HL-60/S4 treated with retinoic acid at 250 ng/mL for 4 days and 3 days (cell line): ENCODE data around the gene CCDC116.

ENCODE experiments used
- in situ Hi-C: fragments of 300-500 bp; cut with MboI; formaldehyde crosslinking; loops from 2 replicates; pipeline ENCODE4 v1.7.0; 2022; ENCODE audit warnings: low sequenced_read_pairs

The CCDC116 gene

DNA sequence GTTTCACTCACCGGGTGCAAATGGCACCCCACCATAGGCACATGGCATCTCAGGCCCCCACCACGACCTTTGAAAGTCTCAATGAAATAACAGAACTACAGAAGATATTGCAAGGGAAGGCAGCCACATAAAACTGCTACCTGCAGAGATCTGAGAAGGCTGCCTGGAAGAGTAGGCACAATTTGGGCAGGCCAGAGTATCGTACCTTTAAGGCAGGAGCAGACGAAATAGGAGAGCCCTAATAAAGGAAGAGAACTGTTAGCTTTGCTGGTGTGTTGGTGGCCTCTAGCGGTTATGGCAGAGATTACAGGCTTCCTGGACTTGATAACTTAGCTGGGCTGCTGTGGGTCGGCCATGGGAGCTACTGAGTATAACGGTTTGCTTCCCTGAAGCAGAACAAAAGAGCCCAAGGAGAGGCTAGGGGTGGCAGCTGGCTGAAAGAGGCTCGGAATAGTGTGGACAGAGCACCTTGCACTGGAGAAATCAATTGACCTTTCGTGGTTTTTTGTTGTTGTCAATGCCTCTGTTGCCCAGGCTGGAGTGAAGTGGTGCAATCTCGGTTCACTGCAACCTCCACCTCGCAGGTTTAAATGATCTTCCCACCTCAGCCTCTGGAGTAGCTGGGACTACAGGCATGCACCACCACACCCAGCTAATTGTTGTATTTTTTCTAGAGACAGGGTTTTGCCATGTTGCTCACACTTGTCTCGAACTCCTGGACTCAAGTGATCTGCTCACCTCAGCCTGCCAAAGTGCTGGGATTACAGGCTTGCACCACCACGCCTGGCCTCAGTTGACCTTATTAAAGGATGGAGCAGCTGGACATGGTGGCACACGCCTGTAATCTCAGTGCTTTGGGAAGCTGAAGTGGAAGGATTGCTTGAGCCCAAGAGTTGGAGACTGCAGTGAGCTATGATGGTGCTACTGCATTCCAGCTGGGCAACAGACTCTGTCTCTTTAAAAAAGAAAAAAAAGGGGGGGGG, 14.3 kb downstream of the CCDC116 start:
- in situ Hi-C loops = loop anchor here (25.0 kb wide), 1 partner anchor 660 kb away; the partner anchor contains the start of gene LZTR1

DNA sequence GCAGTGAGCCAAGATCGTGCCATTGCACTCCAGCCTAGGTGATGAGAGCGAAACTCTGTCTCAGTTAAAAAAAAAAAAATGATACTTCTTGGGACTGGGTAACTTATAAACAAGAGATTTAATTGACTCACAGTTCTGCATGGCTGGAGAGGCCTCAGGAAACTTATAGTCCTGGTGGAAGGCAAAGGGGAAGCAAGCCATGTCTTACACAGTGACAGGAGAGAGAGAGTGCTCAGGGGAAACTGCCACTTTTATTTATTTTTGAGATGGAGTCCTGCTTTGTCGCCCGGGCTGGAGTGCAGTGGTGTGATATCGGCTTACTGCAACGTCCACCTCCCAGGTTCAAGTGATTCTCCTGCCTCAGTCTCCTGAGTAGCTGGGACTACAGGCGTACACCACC, 17.7 kb downstream of the CCDC116 start:
- in situ Hi-C loops = loop anchor here (25.0 kb wide), 2 partner anchors 563 to 763 kb away; no protein-coding TSS in a partner anchor

DNA sequence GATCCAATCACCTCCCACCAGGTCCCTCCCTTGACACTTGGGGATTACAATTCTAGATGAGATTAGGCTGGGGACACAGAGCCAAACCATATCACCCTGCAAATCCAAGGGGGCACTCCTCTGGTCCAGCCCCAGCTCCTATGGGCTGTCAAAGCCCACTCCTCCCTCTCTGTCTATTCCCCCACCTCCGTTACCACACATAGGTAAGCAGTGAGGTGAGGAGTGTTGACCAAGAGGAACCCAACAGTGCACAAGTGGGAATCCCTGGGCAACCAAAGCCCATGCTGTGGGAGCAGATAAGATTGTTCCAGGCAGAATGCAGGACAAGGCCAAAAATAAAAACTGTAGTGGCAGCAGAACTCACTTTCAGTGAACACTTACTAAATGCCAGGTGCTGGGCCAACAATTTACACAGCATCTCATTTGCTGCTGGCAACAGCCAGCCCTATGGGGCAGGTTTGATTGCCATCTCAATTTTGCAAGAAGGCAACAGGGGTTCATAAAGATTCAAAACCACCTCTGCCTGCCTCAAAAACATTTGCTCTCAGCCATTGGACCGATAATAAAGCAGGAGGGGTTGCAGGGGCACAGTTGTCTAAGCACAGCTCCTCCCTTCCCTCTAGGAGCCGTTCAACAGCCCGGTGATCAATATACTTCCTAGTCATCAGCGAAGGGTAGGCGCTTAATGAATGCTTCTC, 18.4 kb downstream of the CCDC116 start:
- in situ Hi-C loops = loop anchor here (25.0 kb wide), 2 partner anchors 564 to 764 kb away; no protein-coding TSS in a partner anchor

DNA sequence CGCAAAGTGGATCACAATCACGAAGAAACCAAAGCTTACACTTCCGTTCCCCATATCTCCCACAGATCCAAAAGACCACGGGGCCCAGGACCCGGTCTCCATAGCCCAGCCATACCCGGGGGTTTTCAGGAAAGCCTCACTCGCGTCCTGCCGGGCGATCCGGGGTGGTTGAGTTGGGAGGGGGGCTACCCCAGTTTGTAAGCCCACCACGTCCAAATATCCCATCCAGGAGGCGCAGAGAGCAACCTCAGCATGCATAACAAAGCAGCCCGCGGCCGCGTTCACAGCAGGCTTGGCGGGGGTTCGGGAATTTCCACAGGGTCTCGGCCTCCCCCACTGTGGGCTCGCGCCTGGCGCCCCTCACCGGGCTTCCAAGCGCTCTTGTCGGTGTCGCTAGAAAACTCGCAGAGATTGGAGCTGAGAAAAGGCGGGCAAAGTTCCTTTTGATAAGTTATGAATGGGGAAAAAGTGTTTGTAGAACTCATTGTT, 19.0 kb downstream of the CCDC116 start:
- in situ Hi-C loops = loop anchor here (25.0 kb wide), 2 partner anchors 564 to 764 kb away; no protein-coding TSS in a partner anchor

DNA sequence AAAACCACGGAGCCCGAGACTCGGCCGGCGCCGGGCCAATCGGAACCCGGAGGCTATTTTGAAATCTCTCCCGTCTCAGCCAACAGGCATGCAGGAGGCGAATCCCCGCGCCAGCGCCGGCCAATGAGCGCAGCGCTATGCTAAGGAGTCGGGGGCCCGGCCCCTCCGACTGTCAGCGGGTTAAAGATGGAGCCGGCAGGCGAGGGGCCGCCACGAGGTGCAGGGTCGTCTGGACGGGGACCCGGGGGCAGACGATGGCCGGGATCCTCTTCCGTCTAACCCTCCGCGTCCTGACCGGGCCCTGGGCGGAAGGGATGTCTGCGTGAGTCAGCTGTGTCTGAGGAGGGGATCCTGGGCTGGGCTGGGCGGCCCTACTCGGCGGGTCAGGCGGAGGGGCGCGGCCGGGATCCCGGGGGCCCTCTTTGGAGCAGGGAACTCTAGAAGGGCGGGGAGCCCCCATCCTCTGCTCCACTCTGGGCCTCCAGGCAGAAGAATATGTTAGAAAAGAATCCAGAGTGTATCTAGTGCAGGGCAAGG, 19.5 kb downstream of the CCDC116 start:
- in situ Hi-C loops = loop anchor here (25.0 kb wide), 2 partner anchors 565 to 765 kb away; no protein-coding TSS in a partner anchor

DNA sequence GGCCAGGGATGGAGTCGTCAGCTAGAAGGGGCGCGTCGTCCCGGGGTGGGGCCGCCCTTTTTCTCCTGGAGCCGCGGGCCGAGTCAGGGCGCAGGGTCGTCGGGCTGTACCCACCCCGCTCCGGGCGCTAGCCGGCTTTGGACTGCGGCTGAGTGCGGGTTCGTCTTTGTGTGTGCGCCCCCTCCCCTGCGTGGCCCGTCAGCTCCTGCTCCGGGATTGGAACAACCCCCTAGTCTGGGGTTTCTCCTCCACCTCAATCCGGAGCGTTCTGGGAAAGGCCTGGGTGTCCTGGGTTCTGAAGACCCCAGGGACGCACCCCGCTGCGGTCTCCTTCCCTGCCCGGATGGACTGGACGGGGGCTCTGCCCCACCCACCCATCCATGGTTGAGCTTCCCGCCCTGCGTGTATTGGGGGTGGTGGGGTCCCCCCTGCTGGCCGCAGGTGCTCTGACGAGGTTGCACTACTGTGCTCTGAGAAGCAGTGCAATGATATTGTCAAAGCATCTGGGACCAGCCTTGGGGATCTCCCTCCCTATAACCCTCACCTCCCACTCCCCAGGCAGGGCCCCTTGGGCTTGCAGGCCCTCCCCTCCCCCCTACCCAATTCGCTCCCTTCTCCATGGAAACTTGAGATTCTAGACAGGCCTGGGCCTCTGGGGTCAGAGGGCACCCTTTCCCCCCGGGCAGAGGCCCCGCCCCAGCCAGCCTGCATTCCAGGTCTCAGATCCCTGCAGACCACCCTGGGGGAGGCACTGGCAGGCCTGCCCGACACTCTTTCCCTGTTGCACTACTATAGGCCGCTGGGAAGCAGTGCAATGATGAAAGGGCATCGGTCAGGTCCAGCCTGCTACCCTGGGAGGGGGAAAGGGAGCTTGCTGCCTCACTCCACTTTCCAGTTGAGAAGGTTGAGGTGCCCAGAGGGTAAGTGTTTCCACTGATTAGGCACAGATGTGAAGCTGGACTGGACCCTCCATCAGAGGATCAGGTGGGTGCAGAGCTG, 20.3 kb downstream of the CCDC116 start:
- in situ Hi-C loops = loop anchor here (25.0 kb wide), 2 partner anchors 566 to 766 kb away; no protein-coding TSS in a partner anchor

DNA sequence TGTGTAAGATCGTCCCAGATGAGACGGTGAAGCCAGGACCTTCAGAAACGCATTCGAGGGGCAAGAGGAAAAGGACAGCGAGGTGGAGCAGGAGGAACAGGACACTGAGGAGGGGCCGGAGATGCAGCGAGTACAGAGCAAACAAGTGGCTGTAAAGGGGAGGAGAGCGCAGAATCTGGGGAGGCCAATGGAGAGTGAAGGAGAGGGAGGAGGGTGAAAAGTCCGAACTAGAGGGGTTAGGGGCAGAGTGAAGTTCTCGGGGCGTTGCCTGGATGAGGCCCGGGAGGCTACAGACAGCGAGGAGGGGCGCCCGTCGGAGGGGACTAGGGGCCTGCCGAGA, 24.4 kb downstream of the CCDC116 start:
- in situ Hi-C loops = loop anchor here (25.0 kb wide), 2 partner anchors 570 to 770 kb away; no protein-coding TSS in a partner anchor

DNA sequence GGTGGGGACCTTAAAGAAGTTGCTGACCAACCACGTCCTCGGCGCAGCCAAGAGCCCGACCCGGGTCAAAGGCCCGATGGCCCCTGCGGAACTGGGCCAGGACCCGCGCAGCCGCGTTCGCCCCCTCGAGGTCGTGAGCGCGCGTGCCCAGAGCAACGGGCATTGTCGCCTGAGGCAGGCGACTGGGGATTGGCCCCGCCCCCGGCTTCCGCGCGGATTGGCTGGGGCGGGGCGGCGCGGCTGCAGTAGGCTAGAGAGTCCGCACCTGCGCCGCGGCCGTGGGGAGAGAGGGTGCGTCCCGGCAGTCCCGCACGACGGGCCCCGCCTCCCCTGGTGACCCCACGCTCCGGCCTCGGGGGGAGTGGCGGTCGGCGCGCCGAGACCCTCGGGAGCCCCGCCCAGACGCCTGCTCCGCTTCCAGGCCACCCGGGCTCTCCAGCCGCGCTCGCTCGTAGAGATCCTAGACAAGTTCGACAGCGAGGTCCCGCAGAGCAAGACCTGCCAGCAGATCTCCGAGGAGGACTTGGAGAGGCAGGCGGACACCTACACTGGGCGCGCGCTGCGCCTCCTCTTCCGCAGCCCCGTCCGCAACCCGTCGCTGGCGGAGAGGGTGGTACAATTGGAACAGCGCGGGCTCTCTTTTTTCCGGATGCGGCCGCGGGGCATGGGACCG, 24.9 kb downstream of the CCDC116 start:
- in situ Hi-C loops = loop anchor here (25.0 kb wide), 2 partner anchors 570 to 770 kb away; no protein-coding TSS in a partner anchor

DNA sequence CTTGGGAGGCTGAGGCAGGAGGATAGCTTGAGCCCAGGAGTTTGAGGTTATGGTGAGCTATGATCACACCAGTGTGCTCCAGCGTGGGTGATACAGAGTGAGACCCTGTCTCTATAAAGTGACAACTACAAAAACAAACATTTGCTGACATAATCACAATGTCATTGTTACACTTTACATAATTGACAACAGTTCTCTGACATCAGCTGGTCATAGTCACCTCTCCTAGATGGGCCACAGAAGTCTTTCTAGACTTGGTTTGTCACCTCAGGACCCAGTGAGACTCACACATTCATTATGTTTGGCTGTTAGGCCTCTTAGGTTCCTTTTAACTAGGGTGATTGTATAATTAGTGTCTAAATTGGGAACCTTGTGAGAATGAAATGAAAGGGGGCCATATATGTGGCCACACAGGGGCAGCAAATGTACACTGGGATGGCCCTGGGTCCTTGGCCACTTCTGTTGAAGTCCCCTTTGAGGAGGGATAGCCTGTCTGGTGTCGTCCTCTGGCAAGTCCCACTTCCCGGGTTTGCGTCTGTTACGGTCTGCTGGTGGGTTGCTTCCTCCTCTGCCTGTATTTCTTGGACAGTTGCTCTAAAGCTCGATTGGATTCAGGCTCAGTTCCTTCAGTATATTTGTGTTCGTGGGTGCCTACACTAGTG, 27.4 kb downstream of the CCDC116 start:
- in situ Hi-C loops = loop anchor here (25.0 kb wide), 2 partner anchors 573 to 773 kb away; no protein-coding TSS in a partner anchor

DNA sequence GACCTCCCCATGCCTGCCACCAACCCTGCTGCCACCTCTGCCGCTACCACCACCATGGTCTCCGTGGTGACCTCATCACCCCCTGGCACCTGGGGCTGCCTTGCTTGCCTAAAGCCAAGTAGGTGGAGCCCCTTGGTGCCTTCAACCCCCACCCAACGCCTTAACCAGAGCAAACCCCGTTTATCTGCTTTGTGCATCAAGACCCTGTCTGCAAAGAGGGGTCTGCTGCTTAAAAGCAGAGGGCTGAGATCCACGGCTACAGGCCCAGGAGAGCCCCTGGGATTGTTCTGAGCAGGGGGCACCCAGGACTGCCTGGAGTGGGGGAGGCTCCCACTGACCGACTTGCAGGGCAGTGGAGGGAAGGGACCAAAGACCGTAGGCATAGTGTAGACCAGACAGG, 28.3 kb downstream of the CCDC116 start:
- in situ Hi-C loops = loop anchor here (25.0 kb wide), 2 partner anchors 574 to 774 kb away; no protein-coding TSS in a partner anchor

DNA sequence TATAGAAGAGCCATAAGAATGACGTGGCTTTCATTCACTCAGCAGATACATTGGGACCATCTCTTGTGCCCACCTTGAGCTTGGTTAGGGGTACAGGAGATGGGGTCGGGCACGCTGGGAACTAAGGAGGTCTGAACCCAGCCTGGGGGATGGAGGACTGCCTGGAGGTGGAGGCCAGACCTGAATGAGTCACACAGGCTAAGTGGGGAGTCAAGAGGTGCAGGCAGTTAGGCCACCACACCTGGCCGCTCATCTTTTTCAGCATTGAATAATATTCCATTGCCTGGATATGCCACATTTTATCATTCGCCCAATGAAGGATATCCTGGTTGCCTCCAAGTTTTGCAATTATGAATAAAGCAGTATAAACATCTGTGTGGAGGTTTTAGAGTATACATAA, 29.4 kb downstream of the CCDC116 start:
- in situ Hi-C loops = loop anchor here (25.0 kb wide), 2 partner anchors 575 to 775 kb away; no protein-coding TSS in a partner anchor

DNA sequence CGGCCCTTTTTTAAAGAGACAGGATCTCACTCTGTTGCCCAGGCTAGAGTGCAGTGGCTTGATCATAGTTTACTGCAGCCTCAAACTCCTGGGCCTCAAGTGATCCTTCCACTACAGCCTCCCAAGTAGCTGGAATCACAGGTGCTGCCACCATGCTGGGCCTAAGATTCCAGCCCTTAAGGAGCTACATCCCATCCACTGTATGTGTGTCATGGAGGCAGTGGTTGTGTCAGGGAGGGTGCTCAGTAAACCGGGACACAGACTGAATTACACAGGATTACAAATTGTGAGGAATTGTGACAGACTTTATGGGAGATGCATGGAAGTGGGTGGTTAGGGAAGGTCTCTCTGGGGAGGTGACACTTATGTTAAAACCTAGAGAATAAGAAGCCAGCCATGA, 31.2 kb downstream of the CCDC116 start:
- in situ Hi-C loops = loop anchor here (25.0 kb wide), 2 partner anchors 576 to 776 kb away; no protein-coding TSS in a partner anchor

DNA sequence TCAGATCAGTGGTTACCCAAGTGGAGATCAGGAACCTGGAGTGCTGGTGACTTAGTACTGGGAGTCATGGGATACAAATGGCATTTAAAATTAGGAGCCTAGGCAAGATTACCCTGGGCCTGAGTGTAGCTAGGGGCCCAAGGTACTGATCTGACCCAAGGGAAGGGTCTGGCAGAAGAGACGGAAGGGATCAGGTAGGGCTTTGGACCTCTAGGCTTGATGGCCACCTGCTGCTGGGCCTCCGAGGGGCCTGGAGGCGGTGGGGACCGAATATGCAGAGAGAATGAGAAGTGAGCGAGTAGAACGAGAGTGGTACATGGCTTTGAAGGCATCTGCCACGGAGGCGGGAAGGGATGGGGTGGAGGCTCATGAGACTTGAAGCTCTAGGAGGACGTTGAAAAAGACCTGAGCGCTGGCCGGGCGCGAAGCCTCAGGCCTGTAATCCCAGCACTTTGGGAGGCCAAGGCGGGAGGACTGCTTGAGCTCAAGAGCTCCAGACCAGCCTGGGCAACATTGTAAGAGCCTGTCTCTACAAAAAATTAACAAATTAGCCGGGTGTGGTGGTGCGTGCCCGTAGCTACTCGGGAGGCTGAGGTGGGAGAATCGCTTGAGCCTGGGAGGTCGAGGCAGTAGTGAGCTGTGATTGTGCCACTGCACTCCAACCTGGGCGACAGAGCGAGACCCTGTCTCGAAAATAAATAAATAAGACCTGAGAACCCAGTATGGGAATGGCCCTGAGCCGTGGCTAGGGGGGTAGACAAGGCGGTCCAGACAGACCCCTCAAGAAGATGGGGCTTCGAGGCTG, 32.7 kb downstream of the CCDC116 start:
- in situ Hi-C loops = loop anchor here (25.0 kb wide), 2 partner anchors 578 to 778 kb away; no protein-coding TSS in a partner anchor

DNA sequence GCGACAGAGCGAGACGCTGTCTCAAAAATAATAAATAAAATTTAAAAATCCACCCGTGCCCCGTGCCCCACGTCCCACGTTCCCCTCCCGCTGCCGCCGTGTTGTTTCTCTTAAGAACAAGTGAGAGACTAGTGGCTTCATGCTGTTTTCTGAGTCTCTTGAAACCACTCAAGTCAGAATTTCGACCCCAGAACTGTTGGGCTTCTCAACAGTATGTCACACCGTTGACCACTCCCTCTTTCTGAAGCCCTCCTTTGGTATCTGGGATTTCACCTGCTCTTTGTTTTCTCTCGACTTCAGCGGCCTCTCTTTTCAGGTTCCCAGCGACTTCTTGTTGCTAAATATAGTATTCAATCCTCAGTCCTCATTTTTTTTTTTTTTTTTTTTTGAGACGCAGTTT, 34.2 kb downstream of the CCDC116 start:
- in situ Hi-C loops = loop anchor here (25.0 kb wide), 2 partner anchors 579 to 779 kb away; no protein-coding TSS in a partner anchor

DNA sequence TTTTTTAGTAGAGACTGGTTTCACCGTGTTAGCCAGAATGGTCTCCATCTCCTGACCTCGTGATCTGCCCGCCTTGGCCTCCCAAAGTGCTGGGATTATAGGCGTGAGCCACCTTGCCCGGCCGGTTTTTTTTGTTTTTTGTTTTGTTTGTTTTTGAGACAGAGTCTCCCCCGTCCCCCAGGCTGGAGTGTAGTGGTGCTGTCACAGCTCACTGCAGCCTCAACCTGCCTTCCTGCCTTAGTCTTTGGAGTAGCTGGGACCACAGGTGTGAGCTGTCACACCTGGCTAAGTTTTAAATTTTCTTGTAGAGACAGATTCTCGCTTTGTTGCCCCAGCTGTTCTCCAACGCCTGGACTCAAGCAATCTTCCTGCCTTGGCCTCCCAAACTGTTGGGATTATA, 36.5 kb downstream of the CCDC116 start:
- in situ Hi-C loops = loop anchor here (25.0 kb wide), 2 partner anchors 582 to 782 kb away; no protein-coding TSS in a partner anchor

DNA sequence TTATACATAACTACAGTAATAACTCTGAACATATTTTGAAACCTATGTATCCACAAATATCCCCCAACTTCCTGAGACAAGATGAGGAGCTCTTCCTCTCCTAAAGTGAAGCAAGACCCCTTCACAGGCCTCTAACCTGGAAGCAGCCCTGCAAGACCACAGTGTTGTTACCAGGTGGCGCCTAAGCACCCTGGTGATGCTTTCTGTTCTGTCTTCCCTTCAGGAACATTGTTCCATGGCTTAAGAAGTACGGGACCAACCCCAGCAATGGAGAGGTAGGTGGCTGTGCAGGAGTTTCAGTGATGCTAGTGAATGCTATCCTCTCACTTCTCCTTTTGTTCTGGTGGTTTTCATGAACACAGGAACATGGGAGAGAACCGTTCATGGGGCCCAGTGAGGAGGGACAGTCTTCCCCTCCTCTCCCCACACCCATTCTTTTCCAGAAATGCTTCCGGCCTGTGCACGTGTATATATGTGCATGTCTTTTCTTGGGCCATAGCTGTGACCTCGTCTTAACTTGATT, 39.6 kb downstream of the CCDC116 start:
- in situ Hi-C loops = loop anchor here (25.0 kb wide), 2 partner anchors 585 to 785 kb away; no protein-coding TSS in a partner anchor
